Stimulated activated CD8-positive, alpha-beta memory T cell treated with anti-CD3 and anti-CD28 coated beads, Interleukin-4, amount 100 ng/mL, for 1 hour (primary cell): ENCODE results near the gene ZNF44.
A peak's percentile ranks its signal among the peaks of the same experiment; 100 is the strongest.
"Not testable (repeated sequence)": the region's sequence is repeated elsewhere in the genome, so short reads cannot be mapped to it uniquely, and the experiment has no call there.

ENCODE experiments used
- DNase-seq, 2 donors: peaks; one replicate each; pipeline ENCODE4 v3.0.0-alpha.2; 2020; ENCODE audit warnings: low read depth in 2 of 2, low spot score in 1 of 2

ZNF44 gene

DNA sequence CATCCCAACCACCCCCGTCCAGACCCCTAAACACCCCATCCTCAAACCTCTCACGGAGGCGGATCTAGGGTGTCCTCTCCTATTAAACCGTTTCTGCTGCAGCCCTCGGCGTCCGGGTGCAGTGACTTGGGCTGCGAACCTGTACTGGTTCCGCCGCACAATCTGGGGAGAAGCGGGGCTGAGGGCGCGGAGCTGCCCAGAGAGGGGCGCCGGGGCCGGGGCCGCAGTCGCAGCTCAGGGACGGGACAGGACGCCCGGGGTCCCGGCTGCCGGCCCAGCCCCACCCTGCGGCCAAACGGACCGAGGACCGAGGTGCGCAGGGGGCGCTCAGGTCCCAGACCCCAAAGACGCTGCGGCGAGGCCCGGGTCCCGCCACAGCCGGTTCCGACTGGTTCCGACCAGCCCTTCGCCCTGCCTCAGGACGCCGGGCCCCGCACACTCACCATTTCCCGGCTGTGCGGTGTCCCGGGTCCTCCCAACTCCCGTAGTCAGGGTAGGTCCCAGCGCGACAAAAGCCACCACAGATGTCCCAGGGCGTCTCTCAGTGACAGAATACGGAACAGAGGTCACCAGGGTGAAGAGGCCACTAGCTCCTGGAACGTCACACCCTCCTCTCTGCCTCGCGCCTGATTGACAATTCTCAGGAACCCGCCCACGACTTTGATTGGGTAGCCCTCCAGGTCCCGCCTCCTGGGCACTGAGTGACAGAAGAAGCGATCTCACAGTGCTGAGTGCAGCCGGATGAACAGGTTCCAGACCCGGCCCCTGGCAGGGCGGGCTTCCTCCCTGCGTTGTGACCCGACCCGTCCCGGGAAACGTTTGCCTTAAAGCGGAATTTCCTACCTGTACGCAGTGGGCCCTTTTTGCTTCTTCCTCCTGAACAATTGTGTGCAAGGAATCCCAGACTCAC lies at the start of gene ZNF44:
TSS of gene ZNF44 (minus strand) at position 635 of the 910 bp plus-strand sequence. CDS start at position 446, 189 bp downstream.
- DNase-seq: peak; percentile 74 to 89

DNA sequence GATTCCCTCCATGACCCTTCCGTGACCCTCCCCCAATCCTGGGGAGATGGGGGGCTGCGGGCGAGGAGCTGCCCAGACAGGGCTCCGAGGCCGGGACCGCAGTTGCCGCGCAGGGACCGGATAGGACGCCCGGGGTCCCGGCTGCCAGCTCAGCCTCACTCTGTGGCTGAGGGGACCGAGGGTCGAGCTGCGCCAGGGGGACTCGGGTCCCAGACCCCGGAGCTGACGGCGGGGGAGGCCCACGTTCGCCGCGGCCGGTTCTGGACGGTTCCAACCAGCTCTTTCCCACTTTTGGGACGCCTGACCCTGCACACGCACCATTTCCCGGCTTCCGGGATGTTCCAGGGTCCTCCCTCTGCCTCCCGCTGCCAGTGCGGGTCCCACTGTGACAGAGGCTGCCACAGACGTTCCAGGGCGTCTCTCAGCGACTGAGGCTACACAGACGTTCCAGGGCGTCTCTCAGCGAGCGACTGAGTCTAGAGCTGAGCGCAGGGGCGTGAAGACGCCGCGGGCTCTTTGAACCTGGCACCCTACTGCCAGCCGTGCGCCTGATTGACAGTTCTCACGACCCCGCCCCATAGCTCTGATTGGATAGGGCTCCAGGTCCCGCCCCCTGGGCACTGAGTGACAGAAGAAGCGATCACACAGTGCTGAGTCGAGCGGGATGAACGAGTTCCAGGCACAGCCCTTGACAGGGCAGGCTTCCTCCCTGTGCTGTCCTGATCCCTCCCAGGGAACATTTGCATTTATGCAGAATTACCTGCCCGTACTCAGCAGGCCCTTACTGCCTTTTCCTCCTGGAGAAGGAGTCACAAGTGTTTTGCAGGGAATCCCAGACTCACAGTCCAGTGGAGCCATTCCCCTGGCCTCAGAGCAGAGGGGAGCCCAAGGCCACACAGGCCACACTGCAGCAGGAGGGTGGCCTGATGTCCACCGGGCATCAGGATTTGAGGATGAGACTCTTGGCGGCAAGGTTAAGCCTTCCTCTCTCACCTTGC lies 38.8 kb upstream of the ZNF44 start, which contains the start of gene ZNF563:
TSS of gene ZNF563 (minus strand) at position 472 of the 998 bp plus-strand sequence. CDS start at position 321, 151 bp downstream.
- DNase-seq: peak; percentile 95

- DNase-seq: no peak
These were observed 36.7 kb upstream of the ZNF44 start for GRCh38 chr19:12331211-12331941.

- no peak for DNase-seq
These were observed 35.7 kb upstream of the ZNF44 start for GRCh38 chr19:12330340-12330739.

- no peak for DNase-seq
These were observed 31.0 kb upstream of the ZNF44 start for GRCh38 chr19:12325690-12326089.

GRCh38 chr19:12318782-12319413 lies 24.2 kb upstream of the ZNF44 start:
- no peak for DNase-seq

- no peak for DNase-seq
These were observed 19.9 kb upstream of the ZNF44 start for GRCh38 chr19:12314553-12314952.

- DNase-seq: not testable (repeated sequence)
These were observed 14.2 kb upstream of the ZNF44 start for GRCh38 chr19:12308891-12309290.

DNA sequence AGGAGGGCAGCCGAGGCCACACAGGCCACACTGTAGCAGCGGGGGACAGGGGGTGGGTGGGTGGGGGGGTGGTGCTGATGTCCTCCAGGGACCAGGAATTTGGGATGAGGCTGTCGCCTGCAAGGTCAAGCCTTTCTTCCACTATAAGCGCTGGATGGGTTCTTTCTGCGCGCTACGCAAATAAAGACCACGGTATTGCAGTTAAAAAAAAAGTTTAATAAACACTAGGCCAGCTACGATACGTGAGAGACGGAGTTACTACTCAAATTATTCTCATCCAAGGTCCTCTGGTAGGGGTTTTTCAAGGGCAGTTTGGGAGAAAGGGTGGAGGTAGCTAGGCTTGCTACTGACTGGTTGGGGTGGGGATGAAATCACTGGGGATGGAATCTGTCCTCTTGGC lies 508 bp upstream of the ZNF44 start:
- DNase-seq: no peak

- DNase-seq: peak in 1 of 2 donors; percentile 37
These were observed 870 bp downstream of the ZNF44 start for GRCh38 chr19:12293777-12294248.

DNA sequence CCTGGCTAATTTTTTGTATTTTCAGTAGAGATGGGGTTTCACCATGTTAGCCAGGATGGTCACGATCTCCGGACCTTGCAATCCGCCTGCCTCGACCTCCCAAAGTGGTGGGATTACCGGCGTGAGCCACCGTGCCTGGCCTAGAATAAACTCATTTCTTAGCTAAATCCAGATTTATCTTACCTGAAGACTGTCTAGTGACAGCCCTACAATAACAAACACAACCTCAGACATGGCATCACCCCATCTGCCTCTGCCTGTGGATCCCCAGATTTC lies 5.0 kb downstream of the ZNF44 start:
- no peak for DNase-seq

- DNase-seq: no peak
These were observed 6.7 kb downstream of the ZNF44 start for GRCh38 chr19:12287958-12288500.

DNA sequence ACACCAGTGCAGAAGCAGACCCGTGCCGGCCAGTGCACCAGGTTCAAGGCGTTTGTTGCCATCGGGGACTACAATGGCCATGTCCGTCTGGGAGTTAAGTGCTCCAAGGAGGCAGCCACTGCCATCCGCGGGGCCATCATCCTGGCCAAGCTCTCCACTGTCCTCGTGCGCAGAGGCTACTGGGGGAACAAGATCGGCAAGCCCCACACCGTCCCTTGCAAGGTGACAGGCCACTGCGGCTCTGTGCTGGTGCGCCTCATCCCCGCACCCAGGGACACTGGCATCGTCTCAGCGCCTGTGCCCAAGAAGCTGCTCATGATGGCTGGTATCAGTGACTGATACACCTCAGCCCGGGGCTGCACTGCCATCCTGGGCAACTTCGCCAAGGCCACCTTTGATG lies 10.1 kb downstream of the ZNF44 start:
- DNase-seq: no peak

- no peak for DNase-seq
These were observed 10.5 kb downstream of the ZNF44 start for GRCh38 chr19:12284226-12284625.

DNA sequence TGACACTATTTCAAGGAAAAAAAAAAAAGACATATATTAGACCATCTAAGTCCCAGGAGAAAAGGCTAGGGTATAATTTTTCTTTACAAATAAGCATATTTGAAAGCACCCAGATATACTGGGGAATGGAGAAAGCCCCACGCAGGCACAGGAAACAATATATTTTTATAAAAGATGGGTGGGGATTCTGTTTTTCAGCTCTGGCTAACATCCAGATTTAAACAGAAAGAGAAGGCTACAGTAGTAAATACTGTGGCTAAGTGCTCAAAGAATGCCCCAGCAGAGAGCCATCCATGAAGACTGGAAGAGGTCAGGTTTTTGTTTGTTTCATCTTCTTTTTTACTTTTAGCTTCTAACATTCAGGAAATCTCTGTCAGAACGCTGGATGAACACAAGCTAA lies 16.0 kb downstream of the ZNF44 start:
- no peak for DNase-seq

GRCh38 chr19:12272980-12273901 lies 21.4 kb downstream of the ZNF44 start:
- no peak for DNase-seq

- DNase-seq: no peak
These were observed 22.3 kb downstream of the ZNF44 start for GRCh38 chr19:12272386-12272785.

GRCh38 chr19:12270854-12271253 lies 23.8 kb downstream of the ZNF44 start:
- no peak for DNase-seq
